ENCODE results near the gene SLC50A1.

GRCh38 chr1:155117610-155118009, 18.0 kb upstream of the SLC50A1 start:
- TF ChIP-seq CTCF (IDR thresholded peaks at IDR 0.05): no peak
- TF ChIP-seq POLR2A (IDR thresholded peaks at IDR 0.05): no peak
- no peak for TF ChIP-seq EP300 (IDR thresholded peaks at IDR 0.05)

All from tibial nerve (tissue), 4 donors.